Neural cell (in vitro differentiated cells): ENCODE measurements around the gene MBD6. TPM values are rescaled to one million over a fixed set of nuclear protein-coding genes. Genes with fewer than 3 reads are reported as not detected.

Source experiments
- H2AFZ ChIP-seq: fragments of 200-600, 300-800 bp; sonication (generic), shearing (Covaris generic); 2 replicates; pipeline ENCODE4 v1.6.0; 2014; ENCODE audit warnings: low read depth, mild to moderate bottlenecking, antibody characterized with exemption, low read length, moderate library complexity
- H3F3A ChIP-seq: fragments of 200-600 bp; shearing (Covaris generic); 2 replicates; pipeline ENCODE4 v1.6.1; 2016; ENCODE audit warnings: mild to moderate bottlenecking, moderate library complexity, mixed read lengths, antibody characterized with exemption, low read length; ENCODE audit not compliant: insufficient read depth, poor library complexity, severe bottlenecking
- H3K27ac ChIP-seq: fragments of 200-600, 300-800 bp; sonication (generic), shearing (Covaris generic); 2 replicates; pipeline ENCODE4 v1.5.1; 2014; ENCODE audit warnings: mild to moderate bottlenecking, low read length, moderate library complexity
- H3K27me3 ChIP-seq: fragments of 300-800, 200-600 bp; sonication (generic), shearing (Covaris generic); 2 replicates; pipeline ENCODE4 v1.6.0; 2014; ENCODE audit warnings: mild to moderate bottlenecking, low read depth, low read length, moderate library complexity; ENCODE audit not compliant: insufficient read depth
- H3K36me3 ChIP-seq: fragments of 300-800, 200-600 bp; sonication (generic), shearing (Covaris generic); 2 replicates; pipeline ENCODE4 v1.5.1; 2014; ENCODE audit warnings: mild to moderate bottlenecking, antibody characterized with exemption, low read length, moderate library complexity; ENCODE audit not compliant: insufficient read depth
- H3K4me2 ChIP-seq: fragments of 300-800, 200-600 bp; sonication (generic), shearing (Covaris generic); 2 replicates; pipeline ENCODE4 v1.6.0; 2014; ENCODE audit warnings: mild to moderate bottlenecking, low read length
- H3K4me3 ChIP-seq: fragments of 300-800, 200-600 bp; sonication (generic), shearing (Covaris generic); 2 replicates; pipeline ENCODE4 v1.5.1; 2014; ENCODE audit warnings: mild to moderate bottlenecking, low read length, moderate library complexity
- H3K79me2 ChIP-seq: fragments of 200-600 bp; shearing (Covaris generic); replicated peaks from 2 replicates; pipeline ENCODE4 v1.6.0; 2014; ENCODE audit warnings: mild to moderate bottlenecking, low read length, moderate library complexity; ENCODE audit not compliant: insufficient read depth
- H3K9ac ChIP-seq: fragments of 300-800, 200-600 bp; sonication (generic), shearing (Covaris generic); 2 replicates; pipeline ENCODE4 v1.6.1; 2016; ENCODE audit warnings: mild to moderate bottlenecking, low read length, mixed read lengths
- H3K9me2 ChIP-seq: fragments of 200-600 bp; shearing (Covaris generic); 2 replicates; pipeline ENCODE4 v1.6.1; 2016; ENCODE audit warnings: mild to moderate bottlenecking, low read length, mixed read lengths; ENCODE audit not compliant: insufficient read depth
- H3K9me3 ChIP-seq: fragments of 200-600, 300-800 bp; sonication (generic), shearing (Covaris generic); 2 replicates; pipeline ENCODE4 v1.6.1; 2016; ENCODE audit warnings: mild to moderate bottlenecking, mixed run types, low read length, moderate library complexity, mixed read lengths
- H4K20me1 ChIP-seq: fragments of 200-600 bp; shearing (Covaris generic); 2 replicates; pipeline ENCODE4 v1.6.1; 2016; ENCODE audit warnings: mild to moderate bottlenecking, mixed run types; ENCODE audit not compliant: insufficient read depth
- CTCF ChIP-seq: fragments of 450-650 bp; IDR thresholded peaks from 2 replicates; pipeline ENCODE4 v1.5.1; 2014; ENCODE audit warnings: antibody characterized with exemption, mild to moderate bottlenecking, moderate library complexity; ENCODE audit not compliant: poor library complexity, severe bottlenecking
- EP300 ChIP-seq: fragments of 450-650 bp; conservative IDR thresholded peaks from 2 replicates; pipeline ENCODE4 v1.6.1; 2014; ENCODE audit warnings: antibody characterized with exemption, mild to moderate bottlenecking, moderate library complexity; ENCODE audit not compliant: poor library complexity, severe bottlenecking
- EZH2 ChIP-seq: fragments of 200-600, 300-800 bp; shearing (Covaris generic), sonication (generic); IDR thresholded peaks from 2 replicates; pipeline ENCODE4 v1.6.1; 2014; ENCODE audit warnings: antibody characterized with exemption, low read length, borderline replicate concordance, mild to moderate bottlenecking; ENCODE audit not compliant: insufficient read depth, poor library complexity, severe bottlenecking
- MXI1 ChIP-seq: fragments of 450-650 bp; conservative IDR thresholded peaks from 2 replicates; pipeline ENCODE4 v1.6.1; 2014; ENCODE audit warnings: antibody characterized with exemption, mild to moderate bottlenecking; ENCODE audit not compliant: poor library complexity, severe bottlenecking
- POLR2AphosphoS5 ChIP-seq: IDR thresholded peaks from 2 replicates; pipeline ENCODE4 v1.6.1; 2012
- RAD21 ChIP-seq: fragments of 450-650 bp; conservative IDR thresholded peaks from 2 replicates; pipeline ENCODE4 v1.6.1; 2014; ENCODE audit warnings: antibody characterized with exemption, mild to moderate bottlenecking, moderate library complexity
- REST ChIP-seq: IDR thresholded peaks from 2 replicates; pipeline ENCODE4 v1.6.1; 2012; ENCODE audit warnings: borderline replicate concordance
- SMC3 ChIP-seq: fragments of 450-650 bp; conservative IDR thresholded peaks from 2 replicates; pipeline ENCODE4 v1.6.1; 2014; ENCODE audit warnings: antibody characterized with exemption, mild to moderate bottlenecking, moderate library complexity; ENCODE audit not compliant: poor library complexity
- TAF1 ChIP-seq: IDR thresholded peaks from 2 replicates; pipeline ENCODE4 v1.6.1; 2012; ENCODE audit warnings: low read depth
- polyA plus RNA-seq: library from polyadenylated mRNA; depleted of rRNA; stranded (reverse); fragments of >200 nt; gene quantifications from 2 replicates; pipeline ENCODE4 v1.2.3, GENCODE V29; 2014

The MBD6 gene
- polyA plus RNA-seq, 1 donor from 2014 or later = 2.1 TPM

- no peak overlapping the region for H3K4me3 ChIP-seq
- no peak overlapping the region for H2AFZ ChIP-seq
- no peak for TF ChIP-seq RAD21
- no peak overlapping the region for H3K9ac ChIP-seq
- H3K4me2 ChIP-seq = no peak overlapping the region
- no peaks in the 10 kb centered on the region for H3K36me3 ChIP-seq
- no peaks in the 10 kb centered on the region for H4K20me1 ChIP-seq
- no peaks in the 10 kb centered on the region for H3F3A ChIP-seq
- H3K27ac ChIP-seq = no peak overlapping the region
- no peaks in the 10 kb centered on the region for H3K9me3 ChIP-seq
- peaks cover 1% of the 10 kb centered on the region for H3K79me2 ChIP-seq
- H3K9me2 ChIP-seq = no peaks in the 10 kb centered on the region
- no peaks in the 10 kb centered on the region for H3K27me3 ChIP-seq
These were observed 13.4 kb downstream of the MBD6 start for GRCh38 chr12:57535764-57536596.

DNA sequence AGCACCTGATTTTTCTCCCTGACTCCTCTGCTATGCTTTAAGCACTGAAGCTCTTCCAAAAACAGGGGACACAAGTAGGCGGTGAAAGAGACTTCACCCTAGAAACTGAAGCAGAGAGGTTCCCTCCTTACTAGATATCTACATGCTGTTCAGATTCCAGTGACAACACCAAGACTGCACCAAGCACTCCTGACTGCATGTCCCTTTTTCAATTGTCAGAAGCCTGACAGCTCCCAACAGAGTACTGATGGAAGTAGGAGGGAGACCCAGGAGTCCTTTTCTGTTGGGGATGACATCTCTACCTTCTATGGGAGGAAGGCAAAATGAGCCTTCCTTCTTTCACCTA is 13.9 kb downstream of the MBD6 start:
- TF ChIP-seq EZH2 = no peak
- no peak for TF ChIP-seq CTCF
- TF ChIP-seq POLR2AphosphoS5 = no peak
- Histone ChIP-seq H3F3A (no peaks in the 10 kb centered on the region), H3K36me3 (no peaks in the 10 kb centered on the region), H3K4me2 (no peak overlapping the region), H4K20me1 (no peaks in the 10 kb centered on the region), H3K27me3 (no peaks in the 10 kb centered on the region), H3K79me2 (peaks cover 4% of the 10 kb centered on the region), H2AFZ (no peak overlapping the region), H3K4me3 (no peak overlapping the region), H3K27ac (no peak overlapping the region), H3K9me3 (no peaks in the 10 kb centered on the region), H3K9me2 (no peaks in the 10 kb centered on the region), H3K9ac (no peak overlapping the region)

GRCh38 chr12:57539134-57539768 is 16.6 kb downstream of the MBD6 start:
- H3K36me3 ChIP-seq = no peaks in the 10 kb centered on the region
- H3K9ac ChIP-seq = no peak overlapping the region
- no peaks in the 10 kb centered on the region for H3K9me3 ChIP-seq
- H2AFZ ChIP-seq = no peak overlapping the region
- TF ChIP-seq RAD21 = no peak
- H3K79me2 ChIP-seq = peaks cover 4% of the 10 kb centered on the region
- H3F3A ChIP-seq = no peaks in the 10 kb centered on the region
- H4K20me1 ChIP-seq = no peaks in the 10 kb centered on the region
- no peaks in the 10 kb centered on the region for H3K9me2 ChIP-seq
- H3K4me3 ChIP-seq = no peak overlapping the region
- no peaks in the 10 kb centered on the region for H3K27me3 ChIP-seq
- no peak overlapping the region for H3K4me2 ChIP-seq
- H3K27ac ChIP-seq = no peak overlapping the region

GRCh38 chr12:57541001-57541400 is 18.4 kb downstream of the MBD6 start:
- H3K79me2 ChIP-seq = peaks cover 20% of the 10 kb centered on the region
- H3F3A ChIP-seq = no peaks in the 10 kb centered on the region
- H3K27ac ChIP-seq = no peak overlapping the region
- H3K36me3 ChIP-seq = no peaks in the 10 kb centered on the region
- no peak overlapping the region for H3K9ac ChIP-seq
- H3K27me3 ChIP-seq = no peaks in the 10 kb centered on the region
- no peak overlapping the region for H3K4me2 ChIP-seq
- H4K20me1 ChIP-seq = no peaks in the 10 kb centered on the region
- no peak overlapping the region for H3K4me3 ChIP-seq
- no peak overlapping the region for H2AFZ ChIP-seq
- no peak for TF ChIP-seq POLR2AphosphoS5
- TF ChIP-seq REST = no peak
- no peak for TF ChIP-seq SMC3
- TF ChIP-seq TAF1 = no peak
- no peak for TF ChIP-seq MXI1
- TF ChIP-seq EP300 = no peak
- no peak for TF ChIP-seq CTCF
- TF ChIP-seq EZH2 = no peak
- no peak for TF ChIP-seq RAD21
- H3K9me3 ChIP-seq = no peaks in the 10 kb centered on the region
- no peaks in the 10 kb centered on the region for H3K9me2 ChIP-seq
